Measurements from ENCODE around the gene NRXN3. TPM values are rescaled to one million over a fixed set of nuclear protein-coding genes. Genes with fewer than 3 reads are reported as not detected.

NRXN3 gene
- total and polyA plus RNA-seq, 2 of the 13 experiments (the other 11 are each of a cell fraction or from before 2014, with no cell fraction given), result 0.03 TPM; not detected in 1

- TF ChIP-seq CEBPB (IDR thresholded peaks at IDR 0.05; ENCODE audit: borderline replicate concordance, low read depth, low read length), result no peak
- TF ChIP-seq, protein P1, sequence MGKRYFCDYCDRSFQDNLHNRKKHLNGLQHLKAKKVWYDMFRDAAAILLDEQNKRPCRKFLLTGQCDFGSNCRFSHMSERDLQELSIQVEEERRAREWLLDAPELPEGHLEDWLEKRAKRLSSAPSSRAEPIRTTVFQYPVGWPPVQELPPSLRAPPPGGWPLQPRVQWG (CRISPR knock-in tag; IDR thresholded peaks at IDR 0.05; ENCODE audit: borderline replicate concordance, low read depth), result no peak
- TF ChIP-seq KMT2A (CRISPR knock-in tag; IDR thresholded peaks at IDR 0.05), result no peak
- no peak for TF ChIP-seq ZSCAN21 (CRISPR knock-in tag; IDR thresholded peaks at IDR 0.05; ENCODE audit: borderline replicate concordance)
- TF ChIP-seq PAWR (CRISPR knock-in tag; IDR thresholded peaks at IDR 0.05; ENCODE audit: borderline replicate concordance), result no peak
These were observed 948.1 kb downstream of the NRXN3 start (continued) for GRCh38 chr14:79118291-79118690.

DNA sequence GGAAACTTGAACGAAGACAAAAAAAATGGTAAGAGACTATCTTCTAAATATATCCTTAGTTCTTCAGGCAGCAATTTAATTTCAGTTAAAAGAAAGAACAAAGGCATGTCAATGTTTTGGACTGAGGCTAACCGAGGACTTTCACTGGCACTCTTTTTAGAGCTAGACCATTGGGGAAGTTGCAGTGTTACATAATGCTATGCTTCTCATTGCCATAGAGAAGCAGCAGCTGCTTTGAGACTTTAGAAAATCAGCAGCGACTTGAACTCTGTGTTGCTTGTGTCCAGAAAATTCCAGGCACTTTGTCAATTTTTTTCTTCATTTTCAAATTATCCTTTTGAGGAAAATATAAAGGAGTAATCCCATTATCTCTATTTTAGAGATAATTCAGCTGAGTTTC lies 964.2 kb downstream of the NRXN3 start:
- H3K4me2 ChIP-seq (ENCODE audit: low read depth, low read length), result no peak overlapping the region
- WGBS (ENCODE audit: low lambda C conversion rate), result 3% methylated on average over 3 of the region's 3 CpGs
- ATAC-seq (no peak), FAIRE-seq (no peak), DNase-seq (ENCODE audit: low spot score) (no peak)
- no peaks in the 10 kb centered on the region for H3K79me2 ChIP-seq (ENCODE audit: insufficient read depth, low read length)
- intact Hi-C loops (cut with micrococcal nuclease; ENCODE audit: unreplicated experiment) (no loop called here), in situ Hi-C loops (cut with HindIII; ENCODE audit: extremely low pct_ligation_motif_present, low pct_unique_long_range_greater_than_20kb) (no loop called here)
- no peak overlapping the region for H2AFZ ChIP-seq (ENCODE audit: low read length)
- no peak overlapping the region for H3K9ac ChIP-seq (ENCODE audit: insufficient read depth, low read depth, low read length)
- POLR2A ChIA-PET, result no interaction called here
- no peaks in the 10 kb centered on the region for H3K4me1 ChIP-seq (ENCODE audit: insufficient read depth, low read length)
- no peaks in the 10 kb centered on the region for H3K27me3 ChIP-seq (ENCODE audit: control insufficient read depth in 1 of 2, insufficient read depth in 2 of 2, low read length in 2 of 2)
- peaks cover 59% of the 10 kb centered on the region for H3K9me3 ChIP-seq (ENCODE audit: low read length)
- no peak overlapping the region for H3K4me3 ChIP-seq (replicated peaks in 1 of 3; ENCODE audit: insufficient read depth in 1 of 3, low read depth in 2 of 3, low read length in 3 of 3)
- BruUV-seq (replicated peaks), result no TSS peak
- H4K20me1 ChIP-seq (ENCODE audit: insufficient read depth, low read length), result no peaks in the 10 kb centered on the region
- no peak overlapping the region for H3K27ac ChIP-seq (ENCODE audit: extremely low read length, insufficient read depth, low read length)
- H3K36me3 ChIP-seq (replicated peaks in 1 of 2; ENCODE audit: control insufficient read depth in 1 of 2, insufficient read depth in 2 of 2, low read length in 2 of 2), result no peaks in the 10 kb centered on the region
- CTCF ChIA-PET (ENCODE audit: low intra/inter-chr PET ratio, low total read pairs), result no interaction called here
- TF ChIP-seq, protein P2, sequence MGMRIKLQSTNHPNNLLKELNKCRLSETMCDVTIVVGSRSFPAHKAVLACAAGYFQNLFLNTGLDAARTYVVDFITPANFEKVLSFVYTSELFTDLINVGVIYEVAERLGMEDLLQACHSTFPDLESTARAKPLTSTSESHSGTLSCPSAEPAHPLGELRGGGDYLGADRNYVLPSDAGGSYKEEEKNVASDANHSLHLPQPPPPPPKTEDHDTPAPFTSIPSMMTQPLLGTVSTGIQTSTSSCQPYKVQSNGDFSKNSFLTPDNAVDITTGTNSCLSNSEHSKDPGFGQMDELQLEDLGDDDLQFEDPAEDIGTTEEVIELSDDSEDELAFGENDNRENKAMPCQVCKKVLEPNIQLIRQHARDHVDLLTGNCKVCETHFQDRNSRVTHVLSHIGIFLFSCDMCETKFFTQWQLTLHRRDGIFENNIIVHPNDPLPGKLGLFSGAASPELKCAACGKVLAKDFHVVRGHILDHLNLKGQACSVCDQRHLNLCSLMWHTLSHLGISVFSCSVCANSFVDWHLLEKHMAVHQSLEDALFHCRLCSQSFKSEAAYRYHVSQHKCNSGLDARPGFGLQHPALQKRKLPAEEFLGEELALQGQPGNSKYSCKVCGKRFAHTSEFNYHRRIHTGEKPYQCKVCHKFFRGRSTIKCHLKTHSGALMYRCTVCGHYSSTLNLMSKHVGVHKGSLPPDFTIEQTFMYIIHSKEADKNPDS (CRISPR knock-in tag; IDR thresholded peaks at IDR 0.05), result no peak
- TF ChIP-seq MATR3 (CRISPR knock-in tag; IDR thresholded peaks at IDR 0.05), result no peak
- TF ChIP-seq BORCS8-MEF2B (CRISPR knock-in tag; IDR thresholded peaks at IDR 0.05), result no peak
- no peak for TF ChIP-seq MTA1 (CRISPR knock-in tag; IDR thresholded peaks at IDR 0.05; ENCODE audit: borderline replicate concordance)
- TF ChIP-seq RFX1 (IDR thresholded peaks at IDR 0.05), result no peak
- TF ChIP-seq, protein P3, sequence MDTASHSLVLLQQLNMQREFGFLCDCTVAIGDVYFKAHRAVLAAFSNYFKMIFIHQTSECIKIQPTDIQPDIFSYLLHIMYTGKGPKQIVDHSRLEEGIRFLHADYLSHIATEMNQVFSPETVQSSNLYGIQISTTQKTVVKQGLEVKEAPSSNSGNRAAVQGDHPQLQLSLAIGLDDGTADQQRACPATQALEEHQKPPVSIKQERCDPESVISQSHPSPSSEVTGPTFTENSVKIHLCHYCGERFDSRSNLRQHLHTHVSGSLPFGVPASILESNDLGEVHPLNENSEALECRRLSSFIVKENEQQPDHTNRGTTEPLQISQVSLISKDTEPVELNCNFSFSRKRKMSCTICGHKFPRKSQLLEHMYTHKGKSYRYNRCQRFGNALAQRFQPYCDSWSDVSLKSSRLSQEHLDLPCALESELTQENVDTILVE (CRISPR knock-in tag; IDR thresholded peaks at IDR 0.05), result no peak
- no peak for TF ChIP-seq EEA1 (CRISPR knock-in tag; IDR thresholded peaks at IDR 0.05; ENCODE audit: borderline replicate concordance)
- TF ChIP-seq KMT2B (CRISPR knock-in tag; IDR thresholded peaks at IDR 0.05), result no peak
- no peak for TF ChIP-seq AFF4 (CRISPR knock-in tag; IDR thresholded peaks at IDR 0.05)
- no peak for TF ChIP-seq HNRNPK (IDR thresholded peaks at IDR 0.05; ENCODE audit: low read depth, low read length, poor library complexity, severe bottlenecking)
- TF ChIP-seq ATRX (CRISPR knock-in tag; IDR thresholded peaks at IDR 0.05; ENCODE audit: borderline replicate concordance), result no peak
- no peak for TF ChIP-seq ZFP62 (CRISPR knock-in tag; IDR thresholded peaks at IDR 0.05)
- TF ChIP-seq ZNF24 (IDR thresholded peaks at IDR 0.05), result no peak

Measured in HepG2 (cell line).